GM19193 (cell line): ENCODE measurements around the gene IDH3A.

ENCODE experiments used
- POLR2A ChIP-seq: IDR thresholded peaks from 4 replicates; pipeline ENCODE4 v1.6.1; 2011; ENCODE audit not compliant: insufficient read depth, insufficient read length; ENCODE audit errors: extremely low read depth

The IDH3A gene

DNA sequence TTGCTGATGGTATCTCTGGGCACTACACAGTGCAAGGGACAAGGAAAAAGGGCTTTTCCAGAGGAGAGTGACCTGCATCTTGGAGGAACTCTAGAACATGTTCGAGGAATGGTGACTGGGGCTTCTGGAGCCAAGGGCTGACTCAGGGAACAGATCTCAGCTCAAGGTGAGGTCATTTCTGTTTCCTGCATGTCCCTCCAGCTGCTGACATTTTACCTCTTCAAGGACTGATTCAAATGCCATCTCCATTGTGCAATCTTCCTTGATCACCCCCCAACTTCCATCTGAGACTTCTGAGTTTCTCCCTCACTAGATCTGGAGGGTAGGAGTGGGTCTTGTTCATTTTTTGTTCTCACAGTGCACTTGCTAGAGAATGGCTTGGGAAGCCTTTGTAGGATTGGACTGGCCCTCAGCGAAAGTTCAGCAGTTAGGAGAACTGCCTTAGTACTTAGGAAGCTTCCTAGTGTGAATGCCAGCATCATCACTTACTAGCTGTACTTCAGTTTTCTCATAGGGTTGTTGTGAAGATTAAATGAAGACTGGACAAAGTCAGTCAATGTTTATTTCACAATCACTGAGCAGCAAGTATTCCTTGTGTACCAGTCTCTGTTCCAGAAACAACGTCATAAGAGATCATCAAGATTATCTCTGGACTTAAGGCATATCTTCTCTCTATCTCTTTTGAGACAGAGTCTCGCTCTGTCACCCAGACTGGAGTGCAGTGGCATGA lies 2.6 kb upstream of the IDH3A start:
- no peak for TF ChIP-seq POLR2A

DNA sequence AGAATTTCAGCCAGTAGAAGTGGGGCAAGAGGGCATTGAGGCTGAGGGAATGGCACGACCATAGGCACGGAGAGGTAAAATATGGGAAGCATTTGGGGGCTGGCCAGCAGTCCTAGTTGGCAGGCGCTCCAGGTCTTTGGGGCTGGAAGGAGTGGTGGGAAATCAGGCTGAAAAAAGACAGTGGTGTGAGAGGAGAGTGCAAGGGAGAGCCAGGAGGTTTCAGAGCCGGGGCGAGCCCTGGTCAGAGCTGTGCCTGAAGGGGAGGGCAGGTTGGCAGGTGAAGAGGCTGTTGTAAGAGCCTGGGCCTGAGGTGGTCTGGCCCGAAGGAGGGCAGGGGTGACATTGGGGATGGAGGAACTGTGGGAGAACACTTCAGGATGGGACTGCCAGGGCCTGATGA lies 1.6 kb upstream of the IDH3A start:
- TF ChIP-seq POLR2A: no peak

DNA sequence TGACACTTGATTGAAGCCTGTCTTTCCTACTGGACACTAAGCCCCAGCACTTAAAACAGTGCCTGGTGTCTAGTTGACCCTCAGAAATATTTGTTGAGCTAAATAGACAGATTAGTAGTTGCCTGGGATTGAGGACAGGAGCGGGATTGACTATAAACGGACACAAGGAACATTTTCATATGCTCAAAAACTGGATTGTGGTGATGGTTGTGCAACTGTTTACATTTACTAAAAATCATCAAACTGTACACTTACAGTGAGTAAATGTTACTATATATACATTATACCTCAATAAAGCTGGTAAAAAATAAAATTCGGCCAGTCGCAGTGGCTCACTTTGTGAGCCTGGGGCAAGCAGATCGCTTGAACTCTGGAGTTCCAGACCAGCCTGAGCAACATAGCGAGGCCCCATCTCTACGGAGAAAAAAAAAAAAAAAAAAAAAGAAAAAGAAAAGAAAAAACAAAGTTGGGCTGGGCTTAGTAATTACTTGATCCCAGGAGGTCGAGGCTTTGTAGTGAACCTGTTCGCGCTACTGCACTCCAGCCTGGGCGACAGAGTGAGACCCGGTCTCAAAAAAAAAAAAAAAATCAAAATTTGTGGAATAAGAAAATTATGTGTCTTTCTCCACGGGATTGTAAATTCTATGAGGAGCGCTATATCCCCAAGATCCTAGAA lies 632 bp upstream of the IDH3A start:
- no peak for TF ChIP-seq POLR2A

DNA sequence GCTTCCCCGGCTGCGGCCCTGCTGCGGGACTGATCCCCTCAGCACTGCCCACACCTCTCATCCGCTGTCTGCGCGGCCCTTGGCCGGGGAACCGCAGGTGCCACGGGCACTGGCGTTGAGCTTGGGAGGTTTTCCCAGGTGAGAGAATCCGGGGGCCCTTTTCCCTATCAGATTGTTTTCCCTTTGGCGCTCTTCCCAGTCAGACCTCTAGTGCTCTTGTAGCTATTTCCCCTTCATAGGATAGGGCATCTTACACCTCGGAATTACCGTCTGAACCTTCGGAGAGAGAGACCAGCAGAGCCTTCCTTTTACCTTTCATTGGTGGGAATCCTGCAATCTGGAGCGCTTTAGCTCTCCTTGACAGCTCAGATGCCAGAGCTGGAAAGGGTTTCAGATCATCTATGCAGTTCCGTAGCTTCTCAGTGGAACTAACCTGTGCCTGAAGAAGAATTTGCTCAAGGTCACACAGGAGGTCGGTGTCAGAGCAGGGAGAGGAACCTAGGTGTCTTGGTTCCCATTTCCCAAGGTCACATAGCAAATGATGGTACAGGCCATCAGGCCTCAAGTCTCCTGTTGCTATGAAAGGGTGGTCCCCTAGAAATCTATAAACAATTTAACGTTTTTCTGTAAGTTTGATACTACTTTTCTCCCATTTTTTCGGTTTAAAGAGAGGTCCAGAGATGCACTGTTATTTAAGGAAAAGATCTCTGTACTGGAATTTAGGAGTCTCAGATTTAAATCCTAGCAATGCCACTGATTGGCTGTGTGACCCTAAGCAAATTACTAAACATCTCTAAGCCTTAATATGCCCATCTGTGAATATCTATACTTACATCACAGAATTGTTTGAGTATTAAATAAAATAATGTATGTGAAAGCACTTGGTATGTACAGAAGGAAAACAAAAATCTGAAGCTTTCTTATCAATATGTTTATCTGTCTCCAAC lies 916 bp downstream of the IDH3A start:
- no peak for TF ChIP-seq POLR2A

DNA sequence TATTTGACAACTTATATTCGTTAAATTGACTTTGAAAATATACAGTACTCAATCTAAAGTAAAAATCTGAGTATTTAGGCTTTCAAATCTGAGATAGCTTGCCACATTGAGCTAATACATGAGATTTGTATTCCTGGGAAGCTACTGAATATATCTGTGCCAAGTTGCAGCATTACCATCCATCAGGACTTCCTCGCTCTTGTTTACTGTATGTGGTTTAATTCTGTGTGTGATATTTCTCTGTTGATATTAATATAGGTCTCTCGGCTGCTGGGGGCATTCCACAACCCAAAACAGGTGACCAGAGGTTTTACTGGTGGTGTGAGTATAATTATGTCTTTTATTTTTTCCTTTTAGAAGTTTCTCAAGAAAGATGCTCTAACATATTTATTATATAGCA lies 5.8 kb downstream of the IDH3A start:
- no peak for TF ChIP-seq POLR2A

DNA sequence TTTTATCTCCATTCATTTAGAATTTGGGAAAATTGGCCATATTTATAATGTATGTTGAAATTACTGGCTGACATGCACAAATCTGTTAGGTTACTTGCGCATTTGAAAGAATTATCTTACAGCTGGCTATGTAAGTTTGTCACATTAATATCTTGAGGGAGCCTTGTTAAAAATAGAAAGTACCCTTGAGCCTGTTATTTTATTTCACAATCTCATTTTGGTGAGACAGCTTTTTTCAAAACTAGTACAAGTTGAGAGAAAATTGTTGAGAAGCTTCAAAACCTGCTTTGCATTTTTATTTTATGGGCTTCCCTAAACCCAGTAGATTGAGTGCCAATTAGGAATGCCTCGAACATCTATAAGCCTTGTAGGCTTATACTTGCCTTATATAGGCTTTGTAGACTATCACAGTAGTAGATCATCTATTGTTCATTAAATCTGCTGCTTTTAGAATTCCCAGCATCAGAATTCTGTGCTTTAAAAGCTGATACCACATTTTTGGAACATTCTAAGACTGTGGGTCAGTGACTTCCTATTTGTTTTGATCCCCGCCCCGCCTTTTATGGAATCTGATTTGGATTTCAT lies 6.3 kb downstream of the IDH3A start:
- no peak for TF ChIP-seq POLR2A

DNA sequence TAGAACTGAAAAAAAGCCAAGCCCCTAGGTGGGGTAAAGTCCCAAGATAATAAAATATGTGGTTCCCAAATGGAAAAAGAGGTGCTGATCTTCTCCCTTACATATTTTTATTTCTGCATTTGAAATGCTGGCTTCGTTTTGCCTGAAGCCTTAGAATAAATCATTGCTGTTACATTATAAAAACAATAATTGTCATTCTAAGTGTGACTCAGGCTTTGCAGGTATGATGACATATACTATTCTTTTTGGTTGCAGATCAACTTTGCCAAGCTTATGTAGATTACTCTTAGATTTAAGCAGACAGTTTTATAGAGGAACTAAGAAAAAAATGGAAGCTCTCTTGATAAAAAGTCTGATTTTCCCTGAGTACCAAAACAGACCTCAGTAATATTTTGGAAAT lies 7.5 kb downstream of the IDH3A start:
- TF ChIP-seq POLR2A: no peak

DNA sequence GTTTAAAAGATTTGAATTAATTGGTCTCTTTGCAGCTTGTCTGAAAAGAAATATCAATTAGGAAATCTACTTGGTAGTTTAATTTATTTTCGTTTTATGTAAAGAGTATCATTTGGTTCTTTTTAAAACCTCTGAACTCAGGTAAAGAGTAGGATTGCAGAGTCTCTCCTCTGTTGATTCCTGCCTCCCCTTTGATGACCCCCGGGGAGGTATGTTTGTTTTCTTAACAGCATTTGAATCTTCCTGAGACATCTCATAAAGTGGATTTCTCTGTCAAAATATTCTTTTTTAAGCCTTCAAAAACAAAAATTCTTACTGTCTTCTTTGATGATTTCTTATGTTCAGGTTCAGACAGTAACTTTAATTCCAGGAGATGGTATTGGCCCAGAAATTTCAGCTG lies 8.0 kb downstream of the IDH3A start:
- no peak for TF ChIP-seq POLR2A

GRCh38 chr15:78159395-78159794 lies 10.2 kb downstream of the IDH3A start:
- TF ChIP-seq POLR2A: no peak

DNA sequence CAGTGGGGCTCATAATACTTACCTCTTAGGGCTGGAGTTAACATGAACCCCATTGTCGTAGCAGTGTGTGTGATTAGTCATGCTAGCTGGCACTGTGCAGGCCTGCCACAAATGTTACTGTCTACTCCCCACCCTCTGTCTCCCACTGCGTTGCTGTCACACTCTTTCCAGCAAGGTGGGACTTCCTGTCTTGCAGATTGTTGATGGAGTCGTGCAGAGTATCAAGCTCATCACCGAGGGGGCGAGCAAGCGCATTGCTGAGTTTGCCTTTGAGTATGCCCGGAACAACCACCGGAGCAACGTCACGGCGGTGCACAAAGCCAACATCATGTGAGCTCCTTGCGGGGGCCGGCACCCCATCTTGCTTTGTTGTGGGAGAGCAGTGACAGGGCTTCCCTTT lies 12.9 kb downstream of the IDH3A start:
- no peak for TF ChIP-seq POLR2A

GRCh38 chr15:78164010-78164409 lies 14.8 kb downstream of the IDH3A start:
- no peak for TF ChIP-seq POLR2A

DNA sequence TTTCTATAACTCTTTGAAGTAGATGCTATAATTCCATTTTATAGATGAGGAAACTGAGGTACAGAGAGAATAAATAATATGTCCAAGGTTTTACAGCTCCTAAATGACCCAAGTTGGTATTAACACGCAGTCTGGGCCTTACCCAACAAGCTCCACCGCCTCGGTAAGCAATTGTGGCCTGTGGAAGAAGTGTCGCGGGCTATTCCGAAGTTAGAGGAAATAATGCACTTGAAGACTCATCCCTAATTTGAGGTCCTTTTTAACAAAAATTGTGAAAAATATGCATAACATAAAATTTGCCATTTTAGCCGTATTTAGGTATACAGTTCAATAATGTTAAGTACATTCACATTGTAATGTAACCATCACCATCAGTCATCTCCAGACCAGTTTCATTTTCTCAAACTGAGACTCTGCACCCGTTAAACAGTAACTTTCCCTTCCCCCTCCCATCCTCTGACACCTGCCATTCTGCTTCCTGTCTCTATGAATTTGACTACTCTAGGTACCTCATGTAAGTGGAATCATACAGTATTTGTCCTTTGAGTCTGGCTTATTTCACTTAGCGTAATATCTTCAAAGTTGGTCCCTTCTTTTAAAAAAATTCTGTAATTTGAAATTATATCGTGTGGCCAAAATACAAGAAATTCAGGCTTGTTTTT lies 18.2 kb downstream of the IDH3A start:
- no peak for TF ChIP-seq POLR2A

DNA sequence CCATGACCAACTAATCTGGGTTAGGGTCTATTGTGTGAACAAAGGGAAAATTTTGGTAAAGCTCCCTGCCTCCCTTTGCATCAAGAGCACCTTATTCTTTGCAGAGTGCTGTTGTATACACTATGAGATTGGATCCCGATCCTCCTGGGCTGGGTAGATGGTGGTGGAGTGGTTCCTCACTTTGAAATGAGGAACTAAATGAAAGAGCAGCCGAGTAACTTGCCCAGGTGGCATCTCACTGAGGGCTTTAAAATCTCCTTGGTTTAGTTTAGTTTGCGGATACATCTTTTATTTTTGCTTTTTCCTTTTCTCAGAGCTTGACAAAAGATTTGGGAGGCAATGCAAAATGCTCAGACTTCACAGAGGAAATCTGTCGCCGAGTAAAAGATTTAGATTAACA lies 19.4 kb downstream of the IDH3A start:
- TF ChIP-seq POLR2A: no peak
